ENCODE measurements around the gene MYO18B. TPM values are rescaled to one million over a fixed set of nuclear protein-coding genes. Genes with fewer than 3 reads are reported as not detected.

The MYO18B gene
- total and polyA plus RNA-seq, 2 of the 4 experiments (the other 2 are of a cell fraction) = under 0.01 TPM; not detected in 1

GRCh38 chr22:26025626-26026025, 283.6 kb downstream of the MYO18B start:
- peaks cover 46% of the 10 kb centered on the region for H3K9me3 ChIP-seq (ENCODE audit: control insufficient read depth, insufficient read depth, low read length)
- ATAC-seq (ENCODE audit: low read depth) = no peak

More at GRCh38 chr22:26025626-26026025, 283.6 kb downstream of the MYO18B start:
- intact Hi-C loops (cut with micrococcal nuclease) = no loop called here
- Histone ChIP-seq H4K20me1 (ENCODE audit: insufficient read depth, low read length) (no peaks in the 10 kb centered on the region), H3K18ac (ENCODE audit: low read depth, low read length) (no peak overlapping the region), H3K27me3 (ENCODE audit: control insufficient read depth, insufficient read depth, low read length) (no peaks in the 10 kb centered on the region), H2BK15ac (ENCODE audit: low read depth, low read length) (no peak overlapping the region), H3K56ac (ENCODE audit: extremely low read depth, insufficient read depth, low read length) (no peak overlapping the region), H3K23ac (ENCODE audit: low read depth, low read length) (no peak overlapping the region), H4K91ac (ENCODE audit: insufficient read depth, low read depth, low read length) (no peak overlapping the region), H3K9ac (ENCODE audit: low read depth, low read length) (no peak overlapping the region), H3K79me1 (ENCODE audit: low read depth in 1 of 2, low read length in 2 of 2) (no peaks in the 10 kb centered on the region), H2AFZ (replicated peaks; ENCODE audit: low read length, poor library complexity) (no peak overlapping the region), H4K8ac (ENCODE audit: low read depth in 2 of 2, low read length in 2 of 2) (no peak overlapping the region), H2AK9ac (replicated peaks; ENCODE audit: low read depth, low read length, poor library complexity) (no peak overlapping the region), H3K4me2 (ENCODE audit: low read depth, low read length) (no peak overlapping the region), H2BK20ac (ENCODE audit: low read depth, low read length) (no peak overlapping the region), H2BK120ac (ENCODE audit: low read depth, low read length) (no peak overlapping the region), H4K5ac (ENCODE audit: low read depth, low read length) (no peak overlapping the region), H3K36me3 (ENCODE audit: control insufficient read depth, insufficient read depth, low read length) (no peaks in the 10 kb centered on the region), H3K4me1 (ENCODE audit: control insufficient read depth, insufficient read depth, low read length) (no peaks in the 10 kb centered on the region), H3K14ac (replicated peaks; ENCODE audit: low read depth, low read length) (no peak overlapping the region), H2AK5ac (ENCODE audit: low read depth, low read length) (no peak overlapping the region), H2BK5ac (ENCODE audit: low read depth, low read length, poor library complexity, severe bottlenecking) (no peak overlapping the region), H3K4me3 (ENCODE audit: insufficient read depth, low read depth, low read length) (no peak overlapping the region), H3K27ac (ENCODE audit: insufficient read depth, low read length) (no peak overlapping the region), H3K9me1 (ENCODE audit: insufficient read depth, low read length) (no peaks in the 10 kb centered on the region), H3K4ac (ENCODE audit: low read depth, low read length) (no peak overlapping the region)
- CTCF ChIA-PET = no interaction called here
- no TSS peak for BruUV-seq (replicated peaks)
- DNase-seq = no peak
- dilution Hi-C loops (cut with HindIII; ENCODE audit: low sequenced_read_pairs, unreplicated experiment) = no loop called here
- TF ChIP-seq RAD21 (IDR thresholded peaks at IDR 0.05; ENCODE audit: low read length) (no peak), SMC3 (IDR thresholded peaks at IDR 0.05; ENCODE audit: low read depth, low read length) (no peak), CEBPB (IDR thresholded peaks at IDR 0.05; ENCODE audit: low read depth, low read length) (no peak), FOS (IDR thresholded peaks at IDR 0.05; ENCODE audit: low read depth, low read length) (no peak), CHD1 (IDR thresholded peaks at IDR 0.05; ENCODE audit: low read depth, low read length) (no peak), NFE2L2 (IDR thresholded peaks at IDR 0.05; ENCODE audit: low read depth, low read length) (no peak), MAFK (IDR thresholded peaks at IDR 0.05; ENCODE audit: low read depth, low read length) (no peak), POLR2A (IDR thresholded peaks at IDR 0.05; ENCODE audit: low read depth, low read length) (no peak), RFX5 (IDR thresholded peaks at IDR 0.05; ENCODE audit: low read depth, low read length) (no peak), RCOR1 (IDR thresholded peaks at IDR 0.05; ENCODE audit: insufficient replicate concordance, low read length) (no peak), BHLHE40 (IDR thresholded peaks at IDR 0.05; ENCODE audit: low read depth, low read length) (no peak), CTCF (conservative IDR thresholded peaks at IDR 0.05; ENCODE audit: low read depth, low read length) (no peak), ELK1 (IDR thresholded peaks at IDR 0.05; ENCODE audit: borderline replicate concordance, low read depth, low read length) (no peak), MAZ (IDR thresholded peaks at IDR 0.05; ENCODE audit: borderline replicate concordance, low read depth, low read length) (no peak), MXI1 (IDR thresholded peaks at IDR 0.05; ENCODE audit: borderline replicate concordance, low read depth, low read length) (no peak)
- TF ChIP-seq, protein P1, sequence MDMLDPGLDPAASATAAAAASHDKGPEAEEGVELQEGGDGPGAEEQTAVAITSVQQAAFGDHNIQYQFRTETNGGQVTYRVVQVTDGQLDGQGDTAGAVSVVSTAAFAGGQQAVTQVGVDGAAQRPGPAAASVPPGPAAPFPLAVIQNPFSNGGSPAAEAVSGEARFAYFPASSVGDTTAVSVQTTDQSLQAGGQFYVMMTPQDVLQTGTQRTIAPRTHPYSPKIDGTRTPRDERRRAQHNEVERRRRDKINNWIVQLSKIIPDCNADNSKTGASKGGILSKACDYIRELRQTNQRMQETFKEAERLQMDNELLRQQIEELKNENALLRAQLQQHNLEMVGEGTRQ (IDR thresholded peaks at IDR 0.05; ENCODE audit: low read depth, low read length) = no peak
- WGBS, 2 experiments (ENCODE audit: extremely low coverage in 2 of 2, insufficient read length in 1 of 2) = no CpG with 5 or more reads among the region's 6 CpGs
- in situ Hi-C loops (cut with MboI; ENCODE audit: low sequenced_read_pairs) = no loop called here
- POLR2A ChIA-PET (ENCODE audit: unreplicated experiment) = no interaction called here
